MG63 (cell line): ENCODE results near the gene GPR62. TPM values are rescaled to one million over a fixed set of nuclear protein-coding genes. Genes with fewer than 3 reads are reported as not detected.

Source experiments
- total RNA-seq: library from RNA; depleted of rRNA; stranded (reverse); fragments of >200 nt; shearing (Covaris generic); gene quantifications from 2 replicates; pipeline ENCODE4 v1.2.3, GENCODE V29; 2014; ENCODE audit warnings: low replicate concordance; rRNA removed

The GPR62 gene
- total RNA-seq, 1 experiment from 2014 or later = not detected

Other genes starting within 250 kb of the GPR62 start
- gene GRM2, start 248.3 kb upstream of the GPR62 start, total RNA-seq = not detected in 2 replicates
- gene IQCF6, start 176.1 kb upstream of the GPR62 start, total RNA-seq = not detected in 2 replicates
- not detected in 2 replicates for gene IQCF2, start 93.8 kb upstream of the GPR62 start, total RNA-seq
- not detected in 2 replicates for gene IQCF5, start 79.8 kb upstream of the GPR62 start, total RNA-seq
- not detected in 2 replicates for gene IQCF1, start 52.0 kb upstream of the GPR62 start, total RNA-seq
- gene RRP9, start 13.5 kb upstream of the GPR62 start, total RNA-seq = 59.3 and 78.5 TPM in 2 replicates
- 5.9 and 13.8 TPM in 2 replicates for gene PARP3, start 13.0 kb upstream of the GPR62 start, total RNA-seq
- 24.8 and 28.1 TPM in 2 replicates for gene PCBP4, start 12.1 kb downstream of the GPR62 start, total RNA-seq
- gene ABHD14B, start 18.7 kb downstream of the GPR62 start, total RNA-seq = 10.0 and 15.6 TPM in 2 replicates
- 6.5 TPM in 1 of 2 replicates, not detected in the other for gene ABHD14A, start 19.7 kb downstream of the GPR62 start, total RNA-seq
- gene ACY1, start 28.2 kb downstream of the GPR62 start, total RNA-seq = 17.2 and 46.4 TPM in 2 replicates
- 598 and 1,092 TPM in 2 replicates for gene RPL29, start 40.5 kb downstream of the GPR62 start, total RNA-seq
- gene DUSP7, start 101.2 kb downstream of the GPR62 start, total RNA-seq = 2.1 and 9.7 TPM in 2 replicates
- gene POC1A, start 199.0 kb downstream of the GPR62 start, total RNA-seq = 14.2 and 19.8 TPM in 2 replicates
- gene ALAS1, start 242.8 kb downstream of the GPR62 start, total RNA-seq = 33.7 and 34.0 TPM in 2 replicates